ENCODE data around the gene OR4F6.

The OR4F6 gene

DNA sequence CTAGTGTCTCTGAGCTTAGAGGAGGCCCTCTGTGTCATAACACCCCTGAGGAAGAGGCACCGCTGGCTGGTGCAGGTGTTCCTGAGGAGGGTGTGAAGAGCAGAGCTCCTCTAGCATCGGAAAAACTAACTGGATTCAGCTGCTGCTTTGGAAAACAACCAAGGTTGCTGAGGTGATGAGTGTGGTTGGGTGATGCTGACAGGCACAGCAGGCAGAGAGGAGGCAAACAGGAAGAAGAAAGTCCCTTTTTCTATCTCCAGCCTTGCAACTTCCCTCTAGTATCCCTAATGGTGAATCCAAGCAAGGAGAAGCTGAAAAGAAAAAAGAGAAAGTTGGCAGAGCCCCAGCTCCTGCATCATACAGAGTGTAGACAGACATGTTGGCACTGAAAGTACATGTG lies 4.9 kb downstream of the OR4F6 start:
- TF ChIP-seq CTCF (IDR thresholded peaks at IDR 0.05; ENCODE audit: low read depth, low read length, missing control alignments) = no peak
- peak; percentile 9 for DNase-seq (ENCODE audit: low read depth)
- no peak overlapping the region for H3K4me3 ChIP-seq (ENCODE audit: low read depth, low read length)
- in situ Hi-C loops (cut with HindIII; ENCODE audit: low sequenced_read_pairs) = no loop called here

GRCh38 chr15:101810456-101810855 lies 7.1 kb downstream of the OR4F6 start:
- in situ Hi-C loops (cut with HindIII; ENCODE audit: low sequenced_read_pairs) = no loop called here
- no peak for DNase-seq (ENCODE audit: low read depth)
- no peak overlapping the region for H3K4me3 ChIP-seq (ENCODE audit: low read depth, low read length)
- no peak for TF ChIP-seq CTCF (IDR thresholded peaks at IDR 0.05; ENCODE audit: low read depth, low read length, missing control alignments)

GRCh38 chr15:101810876-101811275 lies 7.6 kb downstream of the OR4F6 start:
- in situ Hi-C loops (cut with HindIII; ENCODE audit: low sequenced_read_pairs) = no loop called here
- no peak overlapping the region for H3K4me3 ChIP-seq (ENCODE audit: low read depth, low read length)
- no peak for TF ChIP-seq CTCF (IDR thresholded peaks at IDR 0.05; ENCODE audit: low read depth, low read length, missing control alignments)
- peak; percentile 4 for DNase-seq (ENCODE audit: low read depth)

DNA sequence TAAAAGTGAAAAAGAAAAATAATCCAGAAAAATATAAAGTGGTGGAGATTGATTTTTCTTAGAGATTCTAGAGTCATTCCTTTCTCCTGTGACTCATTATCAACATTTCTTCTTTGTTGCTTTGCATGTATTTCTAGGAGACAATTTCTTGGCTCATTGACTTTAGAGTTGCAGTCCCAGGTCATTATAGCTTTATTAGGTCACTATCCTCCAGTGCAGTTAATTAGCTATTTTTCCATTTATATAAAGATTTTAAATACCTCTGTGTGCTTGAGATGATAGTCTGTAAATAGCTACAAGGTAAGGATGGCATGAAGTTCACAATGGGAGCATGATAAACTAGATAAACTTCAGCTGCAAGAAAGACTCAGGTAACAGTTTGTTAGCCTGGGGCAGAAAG lies 8.6 kb downstream of the OR4F6 start, which contains the start of gene OR4F15:
TSS of gene OR4F15 (plus strand) at position 301 of the 400 bp plus-strand sequence. CDS start 5,985 bp downstream, outside the sequence.
- no peak for TF ChIP-seq CTCF (IDR thresholded peaks at IDR 0.05; ENCODE audit: low read depth, low read length, missing control alignments)
- no peak within 1 kb of the TSS for H3K4me3 ChIP-seq (ENCODE audit: low read depth, low read length)
- in situ Hi-C loops (cut with HindIII; ENCODE audit: low sequenced_read_pairs) = no loop called here
- DNase-seq (ENCODE audit: low read depth) = no peak

DNA sequence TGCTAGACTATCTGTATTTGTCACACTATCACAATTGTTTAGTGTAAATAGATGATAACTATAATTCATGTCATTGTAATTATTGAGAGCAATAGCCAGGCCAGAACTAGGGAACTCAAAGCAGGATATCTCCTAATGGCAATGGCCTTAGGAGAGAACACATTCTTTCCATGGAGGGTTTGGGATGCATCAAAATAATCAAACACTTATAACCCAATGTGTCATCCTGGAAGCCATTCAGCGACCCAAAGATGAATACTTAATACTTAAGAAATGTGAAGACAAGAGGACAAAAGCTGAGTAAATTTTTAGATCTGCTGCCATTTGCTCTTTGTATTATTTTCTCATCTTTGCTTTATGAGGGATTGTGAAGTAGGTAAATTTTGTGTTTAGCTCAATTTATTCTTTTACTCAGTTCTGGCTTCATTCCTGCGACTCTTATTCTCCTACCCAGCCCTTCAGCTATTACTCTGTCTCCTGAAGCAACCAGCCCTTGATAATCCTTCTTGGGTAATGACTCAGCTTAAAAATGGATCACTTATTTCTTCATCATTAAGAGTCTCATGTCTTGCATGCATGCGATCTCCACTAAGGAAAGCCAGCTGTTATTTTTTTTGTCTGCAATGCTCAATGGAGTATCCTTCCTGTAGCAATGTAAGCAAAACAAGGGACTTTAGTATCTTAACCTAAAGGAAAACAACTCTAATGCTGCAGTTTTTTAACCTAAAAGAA lies 10.7 kb downstream of the OR4F6 start:
- no peak for TF ChIP-seq CTCF (IDR thresholded peaks at IDR 0.05; ENCODE audit: low read depth, low read length, missing control alignments)
- in situ Hi-C loops (cut with HindIII; ENCODE audit: low sequenced_read_pairs) = no loop called here
- DNase-seq (ENCODE audit: low read depth) = no peak
- no peak overlapping the region for H3K4me3 ChIP-seq (ENCODE audit: low read depth, low read length)

DNA sequence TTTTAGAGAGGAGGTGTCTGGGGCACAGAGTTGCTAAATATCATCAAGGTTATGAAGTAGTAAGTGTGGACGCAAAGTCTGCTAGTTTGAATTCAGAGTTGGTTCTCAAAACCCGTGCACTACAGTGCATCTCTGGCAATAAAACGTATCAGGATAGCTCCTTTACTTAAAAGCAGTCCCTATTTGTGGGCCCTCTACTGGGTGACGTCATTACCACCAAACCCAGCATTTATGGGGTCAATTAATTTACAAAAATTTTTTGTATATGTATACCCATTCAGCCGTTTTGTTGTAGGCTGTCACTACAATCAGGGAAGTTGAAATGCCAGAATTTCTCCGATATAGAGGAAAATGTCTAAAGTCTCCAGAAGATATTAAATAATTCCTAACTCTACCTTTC lies 17.5 kb downstream of the OR4F6 start:
- in situ Hi-C loops (cut with HindIII; ENCODE audit: low sequenced_read_pairs) = no loop called here
- no peak overlapping the region for H3K4me3 ChIP-seq (ENCODE audit: low read depth, low read length)
- no peak for DNase-seq (ENCODE audit: low read depth)
- TF ChIP-seq CTCF (IDR thresholded peaks at IDR 0.05; ENCODE audit: low read depth, low read length, missing control alignments) = no peak
